Chondrocyte (in vitro differentiated cells): Measurements from ENCODE around the gene STK38L. TPM values are rescaled to one million over a fixed set of nuclear protein-coding genes. Genes with fewer than 3 reads are reported as not detected.

Source experiments
- DNase-seq: peaks from one replicate; pipeline ENCODE4 v3.0.0; 2021; ENCODE audit warnings: mixed read lengths, low spot score
- H3K27ac Mint-ChIP-seq: one replicate; pipeline ENCODE4 v1.8.0; 2021; ENCODE audit warnings: mild to moderate bottlenecking, moderate library complexity, mixed read lengths; ENCODE audit not compliant: unreplicated experiment
- H3K27me3 Mint-ChIP-seq: 2 replicates; pipeline ENCODE4 v1.8.0; 2021; ENCODE audit warnings: low read depth, mixed read lengths
- H3K36me3 Mint-ChIP-seq: 2 replicates; pipeline ENCODE4 v1.8.0; 2021; ENCODE audit warnings: low read depth, mixed read lengths
- H3K4me1 Mint-ChIP-seq: 2 replicates; pipeline ENCODE4 v1.8.0; 2021; ENCODE audit warnings: low read depth, mild to moderate bottlenecking, mixed read lengths
- H3K4me3 Mint-ChIP-seq: one replicate; pipeline ENCODE4 v1.8.0; 2021; ENCODE audit warnings: mild to moderate bottlenecking, moderate library complexity, mixed read lengths; ENCODE audit not compliant: unreplicated experiment
- H3K9me3 Mint-ChIP-seq: 2 replicates; pipeline ENCODE4 v1.8.0; 2021; ENCODE audit warnings: low read depth, mixed read lengths
- total RNA-seq: library from RNA; stranded (reverse); gene quantifications from 3 replicates; pipeline ENCODE4 v1.2.1, GENCODE V29; 2021
- TF ChIP-seq, protein P1 (sequence below): fragments of 200-600 bp; sonication (generic); IDR thresholded peaks from 2 replicates; pipeline ENCODE4 v1.5.0; 2021; ENCODE audit warnings: antibody characterized with exemption, mild to moderate bottlenecking, moderate library complexity

Gene STK38L
- total RNA-seq, 1 donor from 2014 or later = 219 TPM

DNA sequence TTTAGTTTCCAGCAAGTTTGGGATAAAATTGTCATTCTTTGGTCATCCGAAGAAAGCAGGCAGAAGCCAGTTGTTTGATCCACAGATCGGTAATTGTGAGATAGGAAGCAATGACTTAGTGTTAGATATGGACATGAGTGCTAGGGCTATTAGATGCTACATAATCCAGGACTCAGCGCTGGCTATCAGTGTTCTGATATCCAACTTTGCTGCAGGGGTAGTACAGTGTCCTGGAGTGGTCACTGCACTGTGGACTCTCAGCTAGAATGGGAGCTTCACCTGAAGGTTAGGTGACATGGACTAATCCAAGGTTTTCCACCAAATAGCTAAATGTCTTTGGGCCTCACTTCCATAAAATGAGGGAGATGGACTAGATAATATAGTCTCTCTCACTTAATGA is 39.9 kb downstream of the STK38L start:
- Mint-ChIP-seq H3K4me3 (no peak overlapping the region), H3K27me3 (no peaks in the 10 kb centered on the region), H3K4me1 (peaks cover 89% of the 10 kb centered on the region), H3K36me3 (peaks cover 7% of the 10 kb centered on the region), H3K27ac (peak overlapping the region; percentile 84), H3K9me3 (no peaks in the 10 kb centered on the region)
- TF ChIP-seq, protein P1, sequence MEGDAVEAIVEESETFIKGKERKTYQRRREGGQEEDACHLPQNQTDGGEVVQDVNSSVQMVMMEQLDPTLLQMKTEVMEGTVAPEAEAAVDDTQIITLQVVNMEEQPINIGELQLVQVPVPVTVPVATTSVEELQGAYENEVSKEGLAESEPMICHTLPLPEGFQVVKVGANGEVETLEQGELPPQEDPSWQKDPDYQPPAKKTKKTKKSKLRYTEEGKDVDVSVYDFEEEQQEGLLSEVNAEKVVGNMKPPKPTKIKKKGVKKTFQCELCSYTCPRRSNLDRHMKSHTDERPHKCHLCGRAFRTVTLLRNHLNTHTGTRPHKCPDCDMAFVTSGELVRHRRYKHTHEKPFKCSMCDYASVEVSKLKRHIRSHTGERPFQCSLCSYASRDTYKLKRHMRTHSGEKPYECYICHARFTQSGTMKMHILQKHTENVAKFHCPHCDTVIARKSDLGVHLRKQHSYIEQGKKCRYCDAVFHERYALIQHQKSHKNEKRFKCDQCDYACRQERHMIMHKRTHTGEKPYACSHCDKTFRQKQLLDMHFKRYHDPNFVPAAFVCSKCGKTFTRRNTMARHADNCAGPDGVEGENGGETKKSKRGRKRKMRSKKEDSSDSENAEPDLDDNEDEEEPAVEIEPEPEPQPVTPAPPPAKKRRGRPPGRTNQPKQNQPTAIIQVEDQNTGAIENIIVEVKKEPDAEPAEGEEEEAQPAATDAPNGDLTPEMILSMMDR = no peak
- no peak for DNase-seq

DNA sequence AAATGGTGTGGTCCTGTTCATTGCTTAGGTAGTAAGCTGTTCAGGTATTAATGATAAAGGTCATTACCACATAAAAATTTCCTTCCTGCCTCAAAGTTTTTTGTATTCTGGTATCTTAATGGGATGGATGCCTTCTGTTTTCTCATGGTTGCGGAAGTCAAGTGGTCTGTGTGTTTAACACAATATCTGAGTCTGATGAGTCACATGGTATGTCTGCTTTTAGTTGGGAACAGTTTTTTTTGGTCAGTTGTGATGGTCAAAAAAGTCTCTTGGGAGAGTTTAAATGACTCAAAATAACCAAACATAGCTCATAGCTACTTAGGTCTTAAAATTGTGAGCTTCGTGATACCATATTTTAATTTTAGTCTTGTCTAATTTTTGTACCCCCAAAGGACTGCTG is 40.7 kb downstream of the STK38L start:
- no peak for DNase-seq
- Mint-ChIP-seq H3K4me3 (peak overlapping the region; percentile 0), H3K27ac (peak overlapping the region; percentile 84)

DNA sequence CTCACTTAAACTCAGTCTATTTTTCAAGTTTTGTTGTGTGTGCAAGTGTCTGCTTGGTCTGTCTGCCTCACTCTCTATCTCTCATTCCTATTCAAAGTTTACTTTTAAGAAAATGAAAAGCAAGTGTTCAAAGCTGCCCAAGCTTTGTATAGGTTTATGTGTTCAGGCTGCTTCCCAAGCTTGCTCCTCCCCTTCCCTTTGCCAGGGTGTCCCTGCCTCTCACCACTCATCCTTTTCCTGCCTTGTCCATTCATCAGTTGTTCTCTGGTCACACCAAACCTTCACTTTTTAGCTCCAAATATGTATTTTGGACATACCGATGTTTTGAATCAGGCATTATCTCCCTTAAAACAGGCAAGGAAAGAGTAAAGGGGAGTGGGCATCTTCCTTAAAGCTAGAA is 41.3 kb downstream of the STK38L start:
- no peaks in the 10 kb centered on the region for H3K9me3 Mint-ChIP-seq
- TF ChIP-seq, protein P1 = no peak
- peak overlapping the region; percentile 84 for H3K27ac Mint-ChIP-seq
- DNase-seq = no peak
- peaks cover 90% of the 10 kb centered on the region for H3K4me1 Mint-ChIP-seq
- peak overlapping the region; percentile 49 for H3K4me3 Mint-ChIP-seq
- no peaks in the 10 kb centered on the region for H3K27me3 Mint-ChIP-seq
- peaks cover 8% of the 10 kb centered on the region for H3K36me3 Mint-ChIP-seq

More for the DNA sequence above, 40.7 kb downstream of the STK38L start:
- H3K9me3 Mint-ChIP-seq = no peaks in the 10 kb centered on the region
- no peaks in the 10 kb centered on the region for H3K27me3 Mint-ChIP-seq
- TF ChIP-seq, protein P1 = no peak
- peaks cover 89% of the 10 kb centered on the region for H3K4me1 Mint-ChIP-seq
- H3K36me3 Mint-ChIP-seq = peaks cover 8% of the 10 kb centered on the region

DNA sequence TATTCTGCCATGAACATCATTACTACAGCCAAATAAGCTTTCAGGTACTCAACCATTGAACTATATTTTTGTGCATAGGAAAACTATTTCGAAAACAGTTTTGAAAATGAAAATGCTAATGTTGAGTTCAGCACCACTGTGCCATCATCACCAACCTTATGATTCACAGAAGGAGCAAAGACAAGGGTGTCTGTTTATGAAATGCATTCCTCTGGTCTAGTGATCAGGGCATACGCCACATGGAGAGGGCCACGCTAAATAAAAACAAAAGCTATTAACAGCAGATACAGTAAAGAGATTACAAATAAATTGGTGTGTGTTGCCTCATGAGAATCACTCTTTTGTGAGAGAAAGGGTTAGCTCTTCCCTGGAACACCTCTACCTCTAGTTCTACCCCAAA is 45.3 kb downstream of the STK38L start:
- DNase-seq = no peak
- no peak overlapping the region for H3K4me3 Mint-ChIP-seq
- peak overlapping the region; percentile 93 for H3K27ac Mint-ChIP-seq
- peaks cover 95% of the 10 kb centered on the region for H3K4me1 Mint-ChIP-seq
- no peaks in the 10 kb centered on the region for H3K9me3 Mint-ChIP-seq
- peaks cover 11% of the 10 kb centered on the region for H3K36me3 Mint-ChIP-seq
- H3K27me3 Mint-ChIP-seq = no peaks in the 10 kb centered on the region
- TF ChIP-seq, protein P1 = no peak

DNA sequence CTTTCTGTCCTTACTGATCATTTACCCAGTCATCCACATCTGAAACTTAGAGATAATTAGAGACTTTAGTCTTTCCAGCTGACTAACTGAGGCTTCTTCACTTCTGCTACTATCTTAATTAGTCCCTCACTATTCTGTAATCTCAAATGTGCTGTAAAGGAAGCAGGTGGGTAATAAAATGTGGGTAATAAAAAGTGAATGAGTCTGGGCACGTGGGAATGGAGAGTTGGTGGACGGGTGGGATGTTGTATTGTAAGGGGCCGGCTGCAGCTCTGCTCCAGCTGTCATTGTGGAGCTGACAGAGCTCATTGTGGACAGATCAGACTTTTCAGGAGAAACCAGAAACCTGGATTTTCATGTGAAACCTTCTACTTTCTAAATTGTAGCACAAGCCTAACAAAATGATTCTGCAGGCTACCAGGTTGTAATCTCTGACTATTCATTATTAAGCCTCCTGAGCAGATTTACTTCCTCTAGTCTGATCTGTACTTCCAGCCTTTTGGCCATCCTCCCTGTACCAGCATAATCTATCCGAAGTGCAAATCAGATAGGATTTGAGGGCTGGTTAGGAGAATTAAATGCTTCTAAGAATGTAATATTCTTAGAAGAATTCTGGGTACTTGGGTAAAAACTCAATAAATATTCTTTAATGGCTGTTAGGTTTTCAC is 46.5 kb downstream of the STK38L start:
- Mint-ChIP-seq H3K27me3 (no peaks in the 10 kb centered on the region), H3K4me1 (peaks cover 96% of the 10 kb centered on the region)
- TF ChIP-seq, protein P1 = no peak

More for the DNA sequence above, 46.5 kb downstream of the STK38L start:
- no peaks in the 10 kb centered on the region for H3K9me3 Mint-ChIP-seq
- H3K27ac Mint-ChIP-seq = peak overlapping the region; percentile 83
- no peak for DNase-seq
- H3K36me3 Mint-ChIP-seq = peaks cover 15% of the 10 kb centered on the region
- peak overlapping the region; percentile 3 for H3K4me3 Mint-ChIP-seq
